OCI-LY3 (cell line): ENCODE measurements around the gene CROCC.

Source experiments
- H2AFZ ChIP-seq: fragments of 200-600, 300-600 bp; shearing (Covaris generic); 2 replicates; pipeline ENCODE4 v1.6.0; 2014; ENCODE audit warnings: antibody characterized with exemption, low read depth, low read length
- H3K27ac ChIP-seq: fragments of 200-600, 300-600 bp; sonication (generic); 2 replicates; pipeline ENCODE4 v1.5.1; 2014; ENCODE audit warnings: mild to moderate bottlenecking, low read length, moderate library complexity, mixed read lengths
- H3K27me3 ChIP-seq: fragments of 200-600, 300-600 bp; sonication (generic); 2 replicates; pipeline ENCODE4 v1.6.1; 2014; ENCODE audit warnings: low read depth, low read length, mixed read lengths
- H3K36me3 ChIP-seq: fragments of 200-600, 300-600 bp; sonication (generic); replicated peaks from 2 replicates; pipeline ENCODE3; 2014; ENCODE audit warnings: low read depth, low read length, mixed read lengths
- H3K4me1 ChIP-seq: fragments of 300-600, 200-600 bp; sonication (generic); 2 replicates; pipeline ENCODE4 v1.6.1; 2014; ENCODE audit warnings: low read length, mixed read lengths
- H3K4me2 ChIP-seq: fragments of 200-600, 300-600 bp; sonication (generic); 2 replicates; pipeline ENCODE4 v1.6.1; 2014; ENCODE audit warnings: low read length, mixed read lengths
- H3K4me3 ChIP-seq: fragments of 300-600, 200-600 bp; sonication (generic); 2 replicates; pipeline ENCODE4 v1.5.1; 2014; ENCODE audit warnings: antibody characterized with exemption, mild to moderate bottlenecking, low read length, moderate library complexity
- H3K79me2 ChIP-seq: fragments of 300-600, 200-600 bp; shearing (Covaris generic); 2 replicates; pipeline ENCODE4 v1.6.1; 2014; ENCODE audit warnings: mild to moderate bottlenecking, low read length, mixed read lengths
- H3K9ac ChIP-seq: fragments of 300-600, 200-600 bp; shearing (Covaris generic); 2 replicates; pipeline ENCODE4 v1.6.0; 2014; ENCODE audit warnings: mild to moderate bottlenecking, low read length, moderate library complexity
- H3K9me3 ChIP-seq: fragments of 200-600, 300-600 bp; shearing (Covaris generic); 2 replicates; pipeline ENCODE4 v1.6.1; 2014; ENCODE audit warnings: low read length, mixed read lengths; ENCODE audit not compliant: insufficient read depth
- H4K20me1 ChIP-seq: fragments of 200-600, 300-600 bp; sonication (generic); 2 replicates; pipeline ENCODE4 v1.6.1; 2016; ENCODE audit warnings: low read length, mixed read lengths; ENCODE audit not compliant: insufficient read depth
- CTCF ChIP-seq: fragments of 200-600, 300-600 bp; sonication (generic); IDR thresholded peaks from 2 replicates; pipeline ENCODE4 v1.5.1; 2014; ENCODE audit warnings: antibody characterized with exemption, low read length, low read depth
- EZH2phosphoT487 ChIP-seq: fragments of 200-600 bp; shearing (Covaris generic); IDR thresholded peaks from 2 replicates; pipeline ENCODE4 v1.6.1; 2018; ENCODE audit warnings: antibody characterized with exemption, mixed run types, low read depth

The CROCC gene

GRCh38 chr1:16993521-16994038 lies 71.8 kb downstream of the CROCC start:
- H3K27ac ChIP-seq, result no peak overlapping the region
- no peak overlapping the region for H3K4me2 ChIP-seq
- H2AFZ ChIP-seq, result no peak overlapping the region
- H3K4me1 ChIP-seq, result no peaks in the 10 kb centered on the region
- no peaks in the 10 kb centered on the region for H3K27me3 ChIP-seq
- H3K79me2 ChIP-seq, result no peaks in the 10 kb centered on the region
- TF ChIP-seq EZH2phosphoT487 (no peak), CTCF (no peak)
- no peak overlapping the region for H3K4me3 ChIP-seq
- H3K9me3 ChIP-seq, result no peaks in the 10 kb centered on the region
- no peaks in the 10 kb centered on the region for H3K36me3 ChIP-seq
- no peaks in the 10 kb centered on the region for H4K20me1 ChIP-seq
- H3K9ac ChIP-seq, result no peak overlapping the region

GRCh38 chr1:16996845-16997244 lies 75.1 kb downstream of the CROCC start:
- Histone ChIP-seq H3K4me3 (no peak overlapping the region), H3K79me2 (no peaks in the 10 kb centered on the region), H4K20me1 (no peaks in the 10 kb centered on the region), H3K9ac (no peak overlapping the region), H3K9me3 (no peaks in the 10 kb centered on the region), H3K4me1 (no peaks in the 10 kb centered on the region), H3K4me2 (no peak overlapping the region), H3K36me3 (no peaks in the 10 kb centered on the region), H2AFZ (no peak overlapping the region), H3K27ac (no peak overlapping the region), H3K27me3 (no peaks in the 10 kb centered on the region)
- no peak for TF ChIP-seq CTCF
- no peak for TF ChIP-seq EZH2phosphoT487

GRCh38 chr1:16998589-16998988 lies 76.9 kb downstream of the CROCC start:
- Histone ChIP-seq H3K9me3 (no peaks in the 10 kb centered on the region), H3K79me2 (no peaks in the 10 kb centered on the region), H3K9ac (no peak overlapping the region), H2AFZ (no peak overlapping the region), H3K36me3 (no peaks in the 10 kb centered on the region), H3K4me1 (no peaks in the 10 kb centered on the region), H4K20me1 (no peaks in the 10 kb centered on the region), H3K4me2 (no peak overlapping the region), H3K27ac (no peak overlapping the region), H3K27me3 (no peaks in the 10 kb centered on the region), H3K4me3 (no peak overlapping the region)
- TF ChIP-seq EZH2phosphoT487 (no peak), CTCF (no peak)

- no peaks in the 10 kb centered on the region for H3K4me1 ChIP-seq
- TF ChIP-seq EZH2phosphoT487 (no peak), CTCF (no peak)
- H2AFZ ChIP-seq, result no peak overlapping the region
These were observed 78.1 kb downstream of the CROCC start for GRCh38 chr1:16999863-17000262.

More at GRCh38 chr1:16999863-17000262, 78.1 kb downstream of the CROCC start:
- no peak overlapping the region for H3K27ac ChIP-seq
- no peak overlapping the region for H3K4me2 ChIP-seq
- no peaks in the 10 kb centered on the region for H3K36me3 ChIP-seq
- no peak overlapping the region for H3K9ac ChIP-seq
- H3K79me2 ChIP-seq, result no peaks in the 10 kb centered on the region
- no peaks in the 10 kb centered on the region for H3K27me3 ChIP-seq
- no peaks in the 10 kb centered on the region for H3K9me3 ChIP-seq
- H3K4me3 ChIP-seq, result no peak overlapping the region
- no peaks in the 10 kb centered on the region for H4K20me1 ChIP-seq
